HT1080 (cell line): ENCODE data around the gene FNBP1L. TPM values are rescaled to one million over a fixed set of nuclear protein-coding genes. Genes with fewer than 3 reads are reported as not detected.
A peak's percentile ranks its signal among the peaks of the same experiment; 100 is the strongest.

Experiments
- DNase-seq: peaks from one replicate; pipeline ENCODE4 v3.0.0-alpha.2; 2015; ENCODE audit warnings: low read depth
- polyA plus RNA-seq, 2 experiments: library from polyadenylated mRNA; depleted of rRNA; stranded (reverse); fragments of >200 nt; gene quantifications; 2 replicates each; pipeline ENCODE4 v1.2.3, GENCODE V29; 2015
- total RNA-seq: library from RNA; depleted of rRNA; stranded (reverse); fragments of >200 nt; shearing (Covaris generic); gene quantifications from 2 replicates; pipeline ENCODE4 v1.2.3, GENCODE V29; 2014; rRNA removed

Gene FNBP1L
- total RNA-seq, result 21.7 and 26.3 TPM in 2 replicates
- 35.2 and 47.8 TPM in 2 replicates for polyA plus RNA-seq (2015; cell fraction: cytosol; rRNA removed)
- 79.5 and 80.8 TPM in 2 replicates for polyA plus RNA-seq (2015; cell fraction: nucleus; rRNA removed)

- DNase-seq, result peak; percentile 46
Measured at GRCh38 chr1:93447481-93448291, at the start of gene FNBP1L. Gene FNBP1L, plus strand, starts transcription at chr1:93448118. Its CDS starts 164 bp downstream, at chr1:93448282.

GRCh38 chr1:93399781-93400180 is 48.1 kb upstream of the FNBP1L start:
- DNase-seq, result no peak

- no peak for DNase-seq
Measured at GRCh38 chr1:93408203-93408602, 39.7 kb upstream of the FNBP1L start.

GRCh38 chr1:93411000-93411399 is 36.9 kb upstream of the FNBP1L start:
- no peak for DNase-seq

GRCh38 chr1:93414749-93415148 is 33.2 kb upstream of the FNBP1L start:
- DNase-seq, result no peak

- no peak for DNase-seq
Measured at GRCh38 chr1:93415296-93415695, 32.6 kb upstream of the FNBP1L start.

GRCh38 chr1:93416183-93416582 is 31.7 kb upstream of the FNBP1L start:
- DNase-seq, result no peak

GRCh38 chr1:93419344-93419743 is 28.6 kb upstream of the FNBP1L start:
- peak; percentile 25 for DNase-seq

GRCh38 chr1:93420400-93420799 is 27.5 kb upstream of the FNBP1L start:
- no peak for DNase-seq

- DNase-seq, result no peak
Measured at GRCh38 chr1:93426181-93426580, 21.7 kb upstream of the FNBP1L start.

- DNase-seq, result no peak
Measured at GRCh38 chr1:93427656-93428055, 20.3 kb upstream of the FNBP1L start.

GRCh38 chr1:93433407-93433961 is 14.4 kb upstream of the FNBP1L start:
- DNase-seq, result no peak

- DNase-seq, result no peak
Measured at GRCh38 chr1:93434088-93434487, 13.8 kb upstream of the FNBP1L start.

GRCh38 chr1:93434987-93435386 is 12.9 kb upstream of the FNBP1L start:
- DNase-seq, result no peak

GRCh38 chr1:93435443-93435842 is 12.5 kb upstream of the FNBP1L start:
- no peak for DNase-seq

GRCh38 chr1:93436496-93436895 is 11.4 kb upstream of the FNBP1L start:
- DNase-seq, result no peak

- DNase-seq, result peak; percentile 50
Measured at GRCh38 chr1:93437976-93438605, 9.8 kb upstream of the FNBP1L start.

GRCh38 chr1:93438716-93439115 is 9.2 kb upstream of the FNBP1L start:
- no peak for DNase-seq

GRCh38 chr1:93440272-93440671 is 7.6 kb upstream of the FNBP1L start:
- DNase-seq, result no peak

GRCh38 chr1:93440706-93441105 is 7.2 kb upstream of the FNBP1L start:
- DNase-seq, result no peak

GRCh38 chr1:93441589-93441988 is 6.3 kb upstream of the FNBP1L start:
- no peak for DNase-seq

- no peak for DNase-seq
Measured at GRCh38 chr1:93442008-93442666, 5.8 kb upstream of the FNBP1L start.
